ENCODE data around the gene C11orf71.

The C11orf71 gene

DNA sequence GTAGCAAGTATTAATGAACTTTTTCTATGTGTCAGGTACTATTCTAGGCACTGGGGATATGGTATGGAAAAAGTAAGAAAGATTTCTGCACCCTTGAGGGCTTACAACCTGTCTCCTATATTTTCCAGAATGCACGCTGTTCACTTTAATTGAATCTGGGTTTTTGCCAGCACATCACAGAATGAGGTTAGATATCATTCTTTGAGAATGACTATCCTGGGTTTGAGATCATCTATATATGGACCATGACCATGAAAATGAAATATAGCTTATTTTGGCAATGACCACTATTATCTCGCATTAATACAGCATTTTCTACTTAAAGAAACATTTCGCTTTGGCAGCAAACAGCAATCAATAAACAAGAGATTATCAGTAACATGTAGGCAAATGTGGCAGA, 46.9 kb downstream of the C11orf71 start:
- DNase-seq, result peak; percentile 76

GRCh38 chr11:114350022-114350421, 50.3 kb downstream of the C11orf71 start:
- DNase-seq, result no peak

Measured in fibroblast of skin of right biceps (primary cell).